ENCODE data around the gene INTS14. TPM values are rescaled to one million over a fixed set of nuclear protein-coding genes. Genes with fewer than 3 reads are reported as not detected.

The INTS14 gene
- total RNA-seq, 1 experiment from 2014 or later: 44.7 TPM

DNA sequence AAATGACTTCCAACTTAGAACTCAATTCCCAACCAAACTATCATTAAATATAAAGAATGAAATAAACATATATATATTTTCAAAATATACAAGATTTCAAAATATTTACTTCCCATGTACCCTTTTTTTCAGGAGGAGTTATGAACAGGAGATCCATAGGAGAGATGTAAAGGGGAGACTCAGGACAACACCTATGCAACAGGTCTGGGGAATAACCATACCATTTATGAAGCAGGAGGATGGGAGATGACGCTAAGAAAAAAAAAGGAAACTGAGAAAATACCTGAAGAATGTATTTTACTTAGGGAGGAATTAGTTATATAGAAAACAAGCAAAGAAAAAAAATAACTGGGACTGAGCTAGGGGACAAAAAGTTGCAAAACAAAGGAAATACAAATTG, 23.8 kb downstream of the INTS14 start:
- Histone ChIP-seq H2BK20ac (ENCODE audit: low read depth, low read length, poor library complexity, severe bottlenecking) (no peak overlapping the region), H2BK15ac (ENCODE audit: low read depth, low read length) (no peak overlapping the region), H3K18ac (ENCODE audit: insufficient read length, low read depth, low read length) (no peak overlapping the region), H3K56ac (ENCODE audit: insufficient read length, low read depth, low read length) (no peak overlapping the region), H4K91ac (ENCODE audit: insufficient read length, low read depth, low read length) (no peak overlapping the region), H3K79me1 (ENCODE audit: insufficient read depth, low read depth, low read length, poor library complexity, severe bottlenecking) (no peaks in the 10 kb centered on the region), H3K4me2 (ENCODE audit: insufficient read depth, insufficient read length, low read length) (no peak overlapping the region), H3K9ac (ENCODE audit: extremely low read depth, insufficient read length, low read length) (no peak overlapping the region), H3K9me3 (ENCODE audit: control insufficient read depth, low read depth, low read length) (no peaks in the 10 kb centered on the region), H3K27me3 (ENCODE audit: insufficient read depth, low read length) (no peaks in the 10 kb centered on the region), H2AK5ac (ENCODE audit: insufficient read length, low read length) (no peak overlapping the region), H4K8ac (replicated peaks; ENCODE audit: insufficient read length, low read depth, low read length) (no peak overlapping the region), H3K4me1 (ENCODE audit: insufficient read depth, low read length) (no peaks in the 10 kb centered on the region), H2BK12ac (ENCODE audit: insufficient read length, low read depth, low read length) (no peak overlapping the region), H3T11ph (ENCODE audit: low read length) (no peak overlapping the region), H2AFZ (ENCODE audit: low read length) (no peak overlapping the region), H3K23ac (ENCODE audit: insufficient read length, low read depth, low read length) (no peak overlapping the region), H2BK5ac (ENCODE audit: insufficient read length, low read length) (no peak overlapping the region), H3K23me2 (ENCODE audit: insufficient read length, low read depth, low read length, poor library complexity, severe bottlenecking) (no peaks in the 10 kb centered on the region), H3K14ac (ENCODE audit: insufficient read depth, low read length) (no peak overlapping the region), H2BK120ac (ENCODE audit: low read depth, low read length, poor library complexity, severe bottlenecking) (no peak overlapping the region), H4K5ac (ENCODE audit: insufficient read length, low read depth, low read length) (no peak overlapping the region), H4K20me1 (ENCODE audit: control insufficient read depth, insufficient read depth, insufficient read length) (no peaks in the 10 kb centered on the region), H3K4ac (ENCODE audit: low read depth, low read length) (no peak overlapping the region), H3K79me2 (ENCODE audit: insufficient read depth, low read length) (no peaks in the 10 kb centered on the region), H3K27ac (ENCODE audit: insufficient read length, low read depth, low read length) (no peak overlapping the region)
- H3K36me3 Mint-ChIP-seq (ENCODE audit: insufficient read depth in 1 of 3, low read depth in 3 of 3): peaks cover 13 to 77% (median 67%) of the 10 kb centered on the region in 3 experiments; a peak in 6 of 7 replicates
- H3K4me1 Mint-ChIP-seq: peaks cover 0 to 5% of the 10 kb centered on the region in 2 experiments; a peak in 2 of 4 replicates
- WGBS (ENCODE audit: extremely low coverage, insufficient read length, low lambda C conversion rate): no CpG with 5 or more reads among the region's 1 CpG
- no peaks in the 10 kb centered on the region for H3K9me3 Mint-ChIP-seq
- no peak overlapping the region for H3K4me3 Mint-ChIP-seq
- no peak overlapping the region for H3K27ac Mint-ChIP-seq
- no peak for DNase-seq
- TF ChIP-seq, protein P1, sequence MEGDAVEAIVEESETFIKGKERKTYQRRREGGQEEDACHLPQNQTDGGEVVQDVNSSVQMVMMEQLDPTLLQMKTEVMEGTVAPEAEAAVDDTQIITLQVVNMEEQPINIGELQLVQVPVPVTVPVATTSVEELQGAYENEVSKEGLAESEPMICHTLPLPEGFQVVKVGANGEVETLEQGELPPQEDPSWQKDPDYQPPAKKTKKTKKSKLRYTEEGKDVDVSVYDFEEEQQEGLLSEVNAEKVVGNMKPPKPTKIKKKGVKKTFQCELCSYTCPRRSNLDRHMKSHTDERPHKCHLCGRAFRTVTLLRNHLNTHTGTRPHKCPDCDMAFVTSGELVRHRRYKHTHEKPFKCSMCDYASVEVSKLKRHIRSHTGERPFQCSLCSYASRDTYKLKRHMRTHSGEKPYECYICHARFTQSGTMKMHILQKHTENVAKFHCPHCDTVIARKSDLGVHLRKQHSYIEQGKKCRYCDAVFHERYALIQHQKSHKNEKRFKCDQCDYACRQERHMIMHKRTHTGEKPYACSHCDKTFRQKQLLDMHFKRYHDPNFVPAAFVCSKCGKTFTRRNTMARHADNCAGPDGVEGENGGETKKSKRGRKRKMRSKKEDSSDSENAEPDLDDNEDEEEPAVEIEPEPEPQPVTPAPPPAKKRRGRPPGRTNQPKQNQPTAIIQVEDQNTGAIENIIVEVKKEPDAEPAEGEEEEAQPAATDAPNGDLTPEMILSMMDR (conservative IDR thresholded peaks at IDR 0.05): no peak
- no peaks in the 10 kb centered on the region for H3K27me3 Mint-ChIP-seq (ENCODE audit: low read depth)
